Tibial nerve (tissue), 4 donors: Measurements from ENCODE around the gene CLEC16A.

ENCODE experiments used
- EP300 ChIP-seq, 2 donors: sonication (generic); formaldehyde crosslinking; IDR thresholded peaks; one replicate each; pipeline ENCODE4 v1.6.1; 2017; ENCODE audit warnings: antibody characterized with exemption in 2 of 2, mild to moderate bottlenecking in 1 of 2
- POLR2A ChIP-seq, 2 donors: fragments of 450-650 bp; IDR thresholded peaks; one replicate each; pipeline ENCODE4 v1.6.1; 2017; ENCODE audit warnings: antibody characterized with exemption in 2 of 2, mild to moderate bottlenecking in 2 of 2, moderate library complexity in 2 of 2
- TF ChIP-seq, protein P1 (sequence below), 5 experiments: fragments of 200-600 bp in 3 of 5; fragments of 450-650 bp in 2 of 5; sonication (generic) in 3 of 5; IDR thresholded peaks; one replicate each; pipeline ENCODE4 v1.5.1; 2016 to 2019; ENCODE audit warnings: antibody characterized with exemption in 5 of 5, mild to moderate bottlenecking in 3 of 5, moderate library complexity in 2 of 5

DNA sequence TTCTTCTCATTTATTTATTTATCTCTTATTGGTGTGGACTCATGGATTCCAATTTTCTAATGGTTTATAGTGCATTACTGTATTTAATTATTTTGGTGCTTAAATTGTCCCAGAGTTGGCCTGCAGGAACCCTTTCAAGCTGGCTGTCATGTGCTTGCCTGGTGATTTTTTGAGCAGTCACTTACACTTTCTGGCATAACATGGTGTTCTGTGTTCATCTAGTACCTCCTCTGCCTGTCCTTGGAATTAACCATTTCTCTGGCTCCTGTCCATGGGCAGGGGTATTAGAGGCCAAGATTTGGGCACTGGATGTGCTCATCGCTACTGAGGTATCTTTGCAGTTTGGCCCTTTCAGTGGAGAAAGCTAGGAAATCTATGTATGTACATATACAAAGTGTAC lies 67.0 kb downstream of the CLEC16A start:
- TF ChIP-seq, protein P1, sequence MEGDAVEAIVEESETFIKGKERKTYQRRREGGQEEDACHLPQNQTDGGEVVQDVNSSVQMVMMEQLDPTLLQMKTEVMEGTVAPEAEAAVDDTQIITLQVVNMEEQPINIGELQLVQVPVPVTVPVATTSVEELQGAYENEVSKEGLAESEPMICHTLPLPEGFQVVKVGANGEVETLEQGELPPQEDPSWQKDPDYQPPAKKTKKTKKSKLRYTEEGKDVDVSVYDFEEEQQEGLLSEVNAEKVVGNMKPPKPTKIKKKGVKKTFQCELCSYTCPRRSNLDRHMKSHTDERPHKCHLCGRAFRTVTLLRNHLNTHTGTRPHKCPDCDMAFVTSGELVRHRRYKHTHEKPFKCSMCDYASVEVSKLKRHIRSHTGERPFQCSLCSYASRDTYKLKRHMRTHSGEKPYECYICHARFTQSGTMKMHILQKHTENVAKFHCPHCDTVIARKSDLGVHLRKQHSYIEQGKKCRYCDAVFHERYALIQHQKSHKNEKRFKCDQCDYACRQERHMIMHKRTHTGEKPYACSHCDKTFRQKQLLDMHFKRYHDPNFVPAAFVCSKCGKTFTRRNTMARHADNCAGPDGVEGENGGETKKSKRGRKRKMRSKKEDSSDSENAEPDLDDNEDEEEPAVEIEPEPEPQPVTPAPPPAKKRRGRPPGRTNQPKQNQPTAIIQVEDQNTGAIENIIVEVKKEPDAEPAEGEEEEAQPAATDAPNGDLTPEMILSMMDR (IDR thresholded peaks at IDR 0.05): no peak
- no peak for TF ChIP-seq EP300 (IDR thresholded peaks at IDR 0.05)
- no peak for TF ChIP-seq POLR2A (IDR thresholded peaks at IDR 0.05)
